Neural cell (in vitro differentiated cells): Measurements from ENCODE around the gene GALK1.

ENCODE experiments used
- EP300 ChIP-seq: fragments of 450-650 bp; conservative IDR thresholded peaks from 2 replicates; pipeline ENCODE4 v1.6.1; 2014; ENCODE audit warnings: antibody characterized with exemption, mild to moderate bottlenecking, moderate library complexity; ENCODE audit not compliant: poor library complexity, severe bottlenecking
- TF ChIP-seq, protein P1 (sequence below): fragments of 450-650 bp; IDR thresholded peaks from 2 replicates; pipeline ENCODE4 v1.5.1; 2014; ENCODE audit warnings: antibody characterized with exemption, mild to moderate bottlenecking, moderate library complexity; ENCODE audit not compliant: poor library complexity, severe bottlenecking

DNA sequence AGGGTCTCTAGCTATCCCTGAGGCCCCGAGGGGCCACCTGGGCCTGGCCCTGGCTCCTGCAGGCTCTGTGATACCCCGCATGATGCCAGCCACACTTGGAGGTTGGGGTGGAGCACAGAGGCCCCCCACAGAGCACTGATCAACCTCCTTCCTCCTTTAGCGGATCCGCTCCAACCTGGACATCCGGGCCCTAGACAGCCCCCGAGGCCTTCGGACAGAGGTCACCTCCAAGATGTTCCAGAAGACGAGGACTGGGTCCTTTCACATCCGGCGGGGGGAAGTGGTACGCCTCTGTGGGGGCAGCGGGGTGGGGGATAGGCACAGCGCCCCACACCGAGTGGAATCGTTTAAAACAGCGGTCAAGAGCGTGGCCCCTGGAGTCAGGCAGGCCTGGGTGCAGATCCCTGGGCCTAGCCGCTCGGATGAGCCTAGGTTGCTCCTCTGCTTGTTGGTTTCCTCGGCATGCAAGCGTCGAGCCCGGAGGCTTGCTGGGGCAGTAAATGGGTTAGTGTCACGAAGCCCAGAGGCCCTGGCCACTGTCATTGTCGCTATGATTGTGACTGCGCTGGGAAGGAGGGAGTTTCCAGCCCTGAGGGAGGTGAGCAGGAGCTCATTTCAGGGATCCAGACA is 33.8 kb downstream of the GALK1 start:
- TF ChIP-seq, protein P1, sequence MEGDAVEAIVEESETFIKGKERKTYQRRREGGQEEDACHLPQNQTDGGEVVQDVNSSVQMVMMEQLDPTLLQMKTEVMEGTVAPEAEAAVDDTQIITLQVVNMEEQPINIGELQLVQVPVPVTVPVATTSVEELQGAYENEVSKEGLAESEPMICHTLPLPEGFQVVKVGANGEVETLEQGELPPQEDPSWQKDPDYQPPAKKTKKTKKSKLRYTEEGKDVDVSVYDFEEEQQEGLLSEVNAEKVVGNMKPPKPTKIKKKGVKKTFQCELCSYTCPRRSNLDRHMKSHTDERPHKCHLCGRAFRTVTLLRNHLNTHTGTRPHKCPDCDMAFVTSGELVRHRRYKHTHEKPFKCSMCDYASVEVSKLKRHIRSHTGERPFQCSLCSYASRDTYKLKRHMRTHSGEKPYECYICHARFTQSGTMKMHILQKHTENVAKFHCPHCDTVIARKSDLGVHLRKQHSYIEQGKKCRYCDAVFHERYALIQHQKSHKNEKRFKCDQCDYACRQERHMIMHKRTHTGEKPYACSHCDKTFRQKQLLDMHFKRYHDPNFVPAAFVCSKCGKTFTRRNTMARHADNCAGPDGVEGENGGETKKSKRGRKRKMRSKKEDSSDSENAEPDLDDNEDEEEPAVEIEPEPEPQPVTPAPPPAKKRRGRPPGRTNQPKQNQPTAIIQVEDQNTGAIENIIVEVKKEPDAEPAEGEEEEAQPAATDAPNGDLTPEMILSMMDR, result no peak
- no peak for TF ChIP-seq EP300
